Upper lobe of left lung (tissue), 4 donors: ENCODE measurements around the gene INO80D.

Experiments
- CTCF ChIP-seq, 6 experiments: fragments of 450-650 bp in 4 of 6; fragments of 200-600 bp in 2 of 6; sonication (generic) in 2 of 6; IDR thresholded peaks; one replicate each; pipeline ENCODE4 v1.5.1; 2016 to 2019; ENCODE audit warnings: antibody characterized with exemption in 6 of 6
- EP300 ChIP-seq, 4 donors: sonication (generic); formaldehyde crosslinking; IDR thresholded peaks; one replicate each; pipeline ENCODE4 v1.5.1; 2017; ENCODE audit warnings: antibody characterized with exemption in 4 of 4, control low read depth in 2 of 4
- POLR2A ChIP-seq, 4 donors: fragments of 450-650 bp; IDR thresholded peaks; one replicate each; pipeline ENCODE4 v1.5.1; 2016 to 2017; ENCODE audit warnings: antibody characterized with exemption in 4 of 4, mild to moderate bottlenecking in 2 of 4
- POLR2AphosphoS5 ChIP-seq, 2 donors: sonication (generic); formaldehyde crosslinking; IDR thresholded peaks; one replicate each; pipeline ENCODE4 v1.5.1; 2017; ENCODE audit warnings: antibody characterized with exemption in 2 of 2

GRCh38 chr2:206098471-206098870, 12.5 kb upstream of the INO80D start:
- TF ChIP-seq CTCF (IDR thresholded peaks at IDR 0.05) (no peak), EP300 (IDR thresholded peaks at IDR 0.05) (no peak), POLR2A (IDR thresholded peaks at IDR 0.05) (no peak), POLR2AphosphoS5 (IDR thresholded peaks at IDR 0.05) (no peak)
